Measurements from ENCODE around the gene SLC38A8. TPM values are rescaled to one million over a fixed set of nuclear protein-coding genes. Genes with fewer than 3 reads are reported as not detected.

The SLC38A8 gene
- total and polyA plus RNA-seq, 4 donors: 1.2 TPM; not detected in 3

DNA sequence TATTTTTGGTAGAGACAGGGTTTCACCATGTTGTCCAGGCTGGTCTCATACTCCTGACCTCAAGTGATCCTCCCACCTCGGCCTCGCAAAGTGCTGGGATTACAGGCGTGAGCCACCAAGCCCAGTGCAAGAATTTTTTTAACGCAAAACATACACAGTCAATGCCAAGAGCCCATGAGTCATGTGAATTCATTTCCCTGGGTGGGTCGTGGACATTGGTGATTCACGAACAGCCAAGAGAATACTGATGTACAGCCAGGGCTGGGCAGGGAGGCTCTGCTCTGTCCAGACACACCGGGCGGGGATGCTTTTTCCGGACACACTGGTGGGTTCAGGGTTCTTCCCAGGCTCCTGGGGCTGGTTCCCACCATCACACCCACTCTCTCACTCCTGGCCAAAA lies 17.7 kb downstream of the SLC38A8 start:
- H3K4me1 ChIP-seq (ENCODE audit: control insufficient read depth in 5 of 5, insufficient read depth in 5 of 5, low read length in 5 of 5): peaks cover 0 to 3% (median 0%) of the 10 kb centered on the region in 5 donors
- WGBS, 2 donors: 81 to 83% methylated on average over 9 of the region's 9 CpGs
- H3K27ac ChIP-seq (ENCODE audit: low read depth in 1 of 2, low read length in 1 of 2): no peak overlapping the region
- H3K9ac ChIP-seq (ENCODE audit: insufficient read depth in 1 of 2, low read length in 2 of 2): no peak overlapping the region
- H3K27me3 ChIP-seq (ENCODE audit: control insufficient read depth in 3 of 3, insufficient read depth in 3 of 3, low read length in 2 of 3): no peaks in the 10 kb centered on the region
- no peak for ATAC-seq (ENCODE audit: insufficient read depth, low FRiP score)
- peaks cover 0 to 8% (median 2%) of the 10 kb centered on the region in 4 donors for H3K9me3 ChIP-seq (ENCODE audit: control insufficient read depth in 4 of 4, insufficient read depth in 3 of 4, low read length in 3 of 4)
- TF ChIP-seq, protein P1, sequence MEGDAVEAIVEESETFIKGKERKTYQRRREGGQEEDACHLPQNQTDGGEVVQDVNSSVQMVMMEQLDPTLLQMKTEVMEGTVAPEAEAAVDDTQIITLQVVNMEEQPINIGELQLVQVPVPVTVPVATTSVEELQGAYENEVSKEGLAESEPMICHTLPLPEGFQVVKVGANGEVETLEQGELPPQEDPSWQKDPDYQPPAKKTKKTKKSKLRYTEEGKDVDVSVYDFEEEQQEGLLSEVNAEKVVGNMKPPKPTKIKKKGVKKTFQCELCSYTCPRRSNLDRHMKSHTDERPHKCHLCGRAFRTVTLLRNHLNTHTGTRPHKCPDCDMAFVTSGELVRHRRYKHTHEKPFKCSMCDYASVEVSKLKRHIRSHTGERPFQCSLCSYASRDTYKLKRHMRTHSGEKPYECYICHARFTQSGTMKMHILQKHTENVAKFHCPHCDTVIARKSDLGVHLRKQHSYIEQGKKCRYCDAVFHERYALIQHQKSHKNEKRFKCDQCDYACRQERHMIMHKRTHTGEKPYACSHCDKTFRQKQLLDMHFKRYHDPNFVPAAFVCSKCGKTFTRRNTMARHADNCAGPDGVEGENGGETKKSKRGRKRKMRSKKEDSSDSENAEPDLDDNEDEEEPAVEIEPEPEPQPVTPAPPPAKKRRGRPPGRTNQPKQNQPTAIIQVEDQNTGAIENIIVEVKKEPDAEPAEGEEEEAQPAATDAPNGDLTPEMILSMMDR (IDR thresholded peaks at IDR 0.05; ENCODE audit: control extremely low read depth, extremely low read depth): no peak
- no peaks in the 10 kb centered on the region for H3K36me3 ChIP-seq (ENCODE audit: control insufficient read depth in 4 of 4, insufficient read depth in 4 of 4, low read length in 4 of 4)
- DNase-seq: no peak
- H3K4me3 ChIP-seq: no peak overlapping the region

DNA sequence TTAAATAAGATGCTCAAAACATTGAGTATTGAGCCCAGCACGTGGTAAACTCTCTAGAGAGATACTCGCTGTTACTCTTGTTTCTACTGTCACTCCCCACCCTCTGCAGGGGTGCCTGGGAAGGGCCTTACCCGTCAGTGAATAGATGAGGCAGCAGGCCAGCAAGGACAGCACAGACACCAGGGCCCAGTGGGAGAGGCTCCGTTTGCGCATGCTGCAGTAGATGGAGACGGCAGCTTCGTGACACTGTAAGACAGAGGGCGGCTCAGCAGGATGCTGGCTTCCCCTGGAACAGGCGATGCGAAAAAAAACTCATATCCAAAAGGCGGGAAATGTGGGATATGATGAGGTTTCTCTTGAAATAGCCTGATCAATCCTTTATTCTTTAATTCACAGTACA lies 20.0 kb downstream of the SLC38A8 start:
- ATAC-seq (ENCODE audit: insufficient read depth, low FRiP score) (no peak), DNase-seq (no peak)
- Histone ChIP-seq H3K36me3 (ENCODE audit: control insufficient read depth in 4 of 4, insufficient read depth in 4 of 4, low read length in 4 of 4) (no peaks in the 10 kb centered on the region), H3K4me3 (no peak overlapping the region), H3K27me3 (ENCODE audit: control insufficient read depth in 3 of 3, insufficient read depth in 3 of 3, low read length in 2 of 3) (no peaks in the 10 kb centered on the region), H3K4me1 (ENCODE audit: control insufficient read depth in 5 of 5, insufficient read depth in 5 of 5, low read length in 5 of 5) (peaks cover 0 to 3% (median 0%) of the 10 kb centered on the region in 5 donors), H3K27ac (ENCODE audit: low read depth in 1 of 2, low read length in 1 of 2) (no peak overlapping the region), H3K9ac (ENCODE audit: insufficient read depth in 1 of 2, low read length in 2 of 2) (no peak overlapping the region), H3K9me3 (ENCODE audit: control insufficient read depth in 4 of 4, insufficient read depth in 3 of 4, low read length in 3 of 4) (peaks cover 0 to 9% (median 4%) of the 10 kb centered on the region in 4 donors)
- TF ChIP-seq, protein P1 (IDR thresholded peaks at IDR 0.05; ENCODE audit: control extremely low read depth, extremely low read depth): no peak
- 72 to 86% methylated on average over 11 of the region's 11 CpGs for WGBS, 2 donors

GRCh38 chr16:84021488-84021887 lies 21.1 kb downstream of the SLC38A8 start:
- DNase-seq (no peak), ATAC-seq (ENCODE audit: insufficient read depth, low FRiP score) (no peak)
- peaks cover 0 to 9% (median 3%) of the 10 kb centered on the region in 4 donors for H3K9me3 ChIP-seq (ENCODE audit: control insufficient read depth in 4 of 4, insufficient read depth in 3 of 4, low read length in 3 of 4)
- H3K36me3 ChIP-seq (ENCODE audit: control insufficient read depth in 4 of 4, insufficient read depth in 4 of 4, low read length in 4 of 4): no peaks in the 10 kb centered on the region
- H3K4me1 ChIP-seq (ENCODE audit: control insufficient read depth in 5 of 5, insufficient read depth in 5 of 5, low read length in 5 of 5): no peaks in the 10 kb centered on the region
- H3K4me3 ChIP-seq: no peak overlapping the region
- WGBS, 2 donors: 78 to 91% methylated on average over 5 of the region's 5 CpGs
- no peak overlapping the region for H3K9ac ChIP-seq (ENCODE audit: insufficient read depth in 1 of 2, low read length in 2 of 2)
- H3K27me3 ChIP-seq (ENCODE audit: control insufficient read depth in 3 of 3, insufficient read depth in 3 of 3, low read length in 2 of 3): no peaks in the 10 kb centered on the region
- H3K27ac ChIP-seq (ENCODE audit: low read depth in 1 of 2, low read length in 1 of 2): no peak overlapping the region
- TF ChIP-seq, protein P1 (IDR thresholded peaks at IDR 0.05; ENCODE audit: control extremely low read depth, extremely low read depth): no peak

DNA sequence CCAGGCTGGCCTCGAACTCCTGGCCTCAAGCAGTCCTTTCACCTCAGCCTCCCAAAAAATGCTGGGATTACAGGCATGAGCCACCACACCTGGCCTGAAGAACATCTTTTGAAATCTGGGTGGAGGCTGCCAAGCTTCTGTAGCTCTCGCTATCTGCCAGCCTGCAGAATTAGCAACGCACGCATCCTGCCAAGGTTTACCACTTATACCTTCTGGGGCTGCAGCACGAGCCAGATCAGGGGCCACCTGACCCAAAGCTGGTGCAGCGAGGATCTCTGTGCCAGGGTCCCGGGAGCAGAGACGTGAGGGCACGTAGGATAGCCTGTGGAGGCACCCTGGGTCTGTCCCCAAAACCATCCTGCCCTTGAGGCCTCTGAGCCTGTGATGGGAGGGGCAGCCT lies 22.2 kb downstream of the SLC38A8 start:
- Histone ChIP-seq H3K4me3 (no peak overlapping the region), H3K9ac (ENCODE audit: insufficient read depth in 1 of 2, low read length in 2 of 2) (no peak overlapping the region), H3K27me3 (ENCODE audit: control insufficient read depth in 3 of 3, insufficient read depth in 3 of 3, low read length in 2 of 3) (no peaks in the 10 kb centered on the region), H3K4me1 (ENCODE audit: control insufficient read depth in 5 of 5, insufficient read depth in 5 of 5, low read length in 5 of 5) (no peaks in the 10 kb centered on the region), H3K27ac (ENCODE audit: low read depth in 1 of 2, low read length in 1 of 2) (no peak overlapping the region), H3K9me3 (ENCODE audit: control insufficient read depth in 4 of 4, insufficient read depth in 3 of 4, low read length in 3 of 4) (peaks cover 0 to 9% (median 3%) of the 10 kb centered on the region in 4 donors), H3K36me3 (ENCODE audit: control insufficient read depth in 4 of 4, insufficient read depth in 4 of 4, low read length in 4 of 4) (no peaks in the 10 kb centered on the region)
- TF ChIP-seq, protein P1 (IDR thresholded peaks at IDR 0.05; ENCODE audit: control extremely low read depth, extremely low read depth): no peak
- DNase-seq (no peak), ATAC-seq (ENCODE audit: insufficient read depth, low FRiP score) (no peak)
- 87 to 96% methylated on average over 9 of the region's 9 CpGs for WGBS, 2 donors

Data from lung (tissue), 12 donors.